HEK293 (cell line): ENCODE measurements around the gene DUS3L.

Experiments
- ATF2 ChIP-seq: fragments of 450-650 bp; formaldehyde crosslinking; IDR thresholded peaks from 2 replicates; pipeline ENCODE4 v1.5.1; 2016; ENCODE audit warnings: missing biosample characterization, missing genetic modification characterization, low read depth
- ELK4 ChIP-seq: IDR thresholded peaks from 2 replicates; pipeline ENCODE4 v1.6.1; 2011; ENCODE audit warnings: mild to moderate bottlenecking, low read depth, low read length, borderline replicate concordance
- GLI2 ChIP-seq: fragments of 450-650 bp; formaldehyde crosslinking; IDR thresholded peaks from 2 replicates; pipeline ENCODE4; 2017; ENCODE audit warnings: missing biosample characterization, missing genetic modification characterization, low read depth, borderline replicate concordance
- GLIS2 ChIP-seq: fragments of 450-650 bp; formaldehyde crosslinking; IDR thresholded peaks from 2 replicates; pipeline ENCODE4 v1.5.1; 2016; ENCODE audit warnings: missing biosample characterization, missing genetic modification characterization
- KLF8 ChIP-seq: fragments of 450-650 bp; formaldehyde crosslinking; IDR thresholded peaks from 2 replicates; pipeline ENCODE4 v1.5.1; 2016; ENCODE audit warnings: missing biosample characterization, missing genetic modification characterization
- KLF9 ChIP-seq: fragments of 450-650 bp; formaldehyde crosslinking; IDR thresholded peaks from 2 replicates; pipeline ENCODE4 v1.5.1; 2016; ENCODE audit warnings: missing biosample characterization, missing genetic modification characterization, low read depth
- SALL2 ChIP-seq: fragments of 450-650 bp; formaldehyde crosslinking; IDR thresholded peaks from 2 replicates; pipeline ENCODE4 v1.5.0; 2017; ENCODE audit warnings: missing biosample characterization, mild to moderate bottlenecking, missing genetic modification characterization, borderline replicate concordance
- TSHZ1 ChIP-seq: fragments of 450-650 bp; formaldehyde crosslinking; IDR thresholded peaks from 2 replicates; pipeline ENCODE4 v1.5.1; 2016; ENCODE audit warnings: missing biosample characterization, missing genetic modification characterization, borderline replicate concordance
- ZNF169 ChIP-seq: fragments of 450-650 bp; formaldehyde crosslinking; IDR thresholded peaks from 2 replicates; pipeline ENCODE4 v1.5.1; 2016; ENCODE audit warnings: missing biosample characterization, missing genetic modification characterization
- ZNF2 ChIP-seq: fragments of 450-650 bp; formaldehyde crosslinking; IDR thresholded peaks from 2 replicates; pipeline ENCODE4 v1.5.1; 2016; ENCODE audit warnings: missing biosample characterization, missing genetic modification characterization
- ZNF223 ChIP-seq: fragments of 450-650 bp; formaldehyde crosslinking; IDR thresholded peaks from 2 replicates; pipeline ENCODE4 v1.5.1; 2016; ENCODE audit warnings: missing biosample characterization, missing genetic modification characterization
- ZNF23 ChIP-seq: fragments of 450-650 bp; formaldehyde crosslinking; IDR thresholded peaks from 2 replicates; pipeline ENCODE4 v1.5.1; 2016; ENCODE audit warnings: missing biosample characterization, missing genetic modification characterization, borderline replicate concordance
- ZNF24 ChIP-seq: fragments of 450-650 bp; formaldehyde crosslinking; IDR thresholded peaks from 2 replicates; pipeline ENCODE4 v1.5.1; 2016; ENCODE audit warnings: missing biosample characterization, missing genetic modification characterization
- ZNF311 ChIP-seq: fragments of 450-650 bp; formaldehyde crosslinking; IDR thresholded peaks from 2 replicates; pipeline ENCODE4 v1.5.1; 2017; ENCODE audit warnings: missing biosample characterization, missing genetic modification characterization, borderline replicate concordance
- ZNF341 ChIP-seq: fragments of 450-650 bp; formaldehyde crosslinking; IDR thresholded peaks from 2 replicates; pipeline ENCODE4; 2016; ENCODE audit warnings: low read depth, missing biosample characterization, missing genetic modification characterization
- ZNF366 ChIP-seq: fragments of 450-650 bp; formaldehyde crosslinking; conservative IDR thresholded peaks from 2 replicates; pipeline ENCODE4 v1.5.1; 2016; ENCODE audit warnings: missing biosample characterization, missing genetic modification characterization
- ZNF404 ChIP-seq: fragments of 450-650 bp; formaldehyde crosslinking; IDR thresholded peaks from 2 replicates; pipeline ENCODE4 v1.5.1; 2017; ENCODE audit warnings: missing biosample characterization, missing genetic modification characterization
- ZNF488 ChIP-seq: fragments of 450-650 bp; formaldehyde crosslinking; IDR thresholded peaks from 2 replicates; pipeline ENCODE4 v1.5.1; 2016; ENCODE audit warnings: missing biosample characterization, missing genetic modification characterization
- ZNF501 ChIP-seq: fragments of 450-650 bp; formaldehyde crosslinking; IDR thresholded peaks from 2 replicates; pipeline ENCODE4 v1.5.1; 2016; ENCODE audit warnings: missing biosample characterization, missing genetic modification characterization
- ZNF521 ChIP-seq: fragments of 450-650 bp; formaldehyde crosslinking; IDR thresholded peaks from 2 replicates; pipeline ENCODE4 v1.5.1; 2017; ENCODE audit warnings: missing biosample characterization, mild to moderate bottlenecking, missing genetic modification characterization
- ZNF529 ChIP-seq: fragments of 450-650 bp; formaldehyde crosslinking; IDR thresholded peaks from 2 replicates; pipeline ENCODE4 v1.5.1; 2017; ENCODE audit warnings: missing genetic modification characterization, missing biosample characterization; ENCODE audit not compliant: insufficient replicate concordance
- ZNF558 ChIP-seq: fragments of 450-650 bp; formaldehyde crosslinking; IDR thresholded peaks from 2 replicates; pipeline ENCODE4 v1.5.1; 2016; ENCODE audit warnings: missing biosample characterization, missing genetic modification characterization
- ZNF561 ChIP-seq: fragments of 450-650 bp; IDR thresholded peaks from 2 replicates; pipeline ENCODE4 v1.5.1; 2018; ENCODE audit warnings: missing biosample characterization, missing genetic modification characterization, borderline replicate concordance
- ZNF610 ChIP-seq: fragments of 450-650 bp; formaldehyde crosslinking; IDR thresholded peaks from 2 replicates; pipeline ENCODE4 v1.5.1; 2016; ENCODE audit warnings: missing biosample characterization, missing genetic modification characterization, borderline replicate concordance
- ZNF629 ChIP-seq: fragments of 450-650 bp; formaldehyde crosslinking; IDR thresholded peaks from 2 replicates; pipeline ENCODE4 v1.5.1; 2017; ENCODE audit warnings: missing biosample characterization, missing genetic modification characterization
- ZNF658 ChIP-seq: fragments of 450-650 bp; formaldehyde crosslinking; IDR thresholded peaks from 2 replicates; pipeline ENCODE4; 2016; ENCODE audit warnings: missing biosample characterization, missing genetic modification characterization
- ZSCAN5A ChIP-seq: fragments of 450-650 bp; formaldehyde crosslinking; IDR thresholded peaks from 2 replicates; pipeline ENCODE4 v1.5.1; 2016; ENCODE audit warnings: missing biosample characterization, missing genetic modification characterization

DUS3L gene

GRCh38 chr19:5827891-5828660 lies 37.1 kb upstream of the DUS3L start (continued):
- TF ChIP-seq ZNF488 (tag by site-specific recombination) (no peak), ZNF561 (peak; percentile 75; the same call in 1 of the 2 replicates), ZNF529 (tag by site-specific recombination) (no peak), GLI2 (no peak), TSHZ1 (no peak), ELK4 (no peak), ZNF311 (tag by site-specific recombination) (no peak), GLIS2 (tag by site-specific recombination) (peak; percentile 74), ZNF169 (tag by site-specific recombination) (0 out of 2 replicates have a peak, but pooled peaks have one; percentile 65), ZNF24 (peak; percentile 89), KLF8 (peak; percentile 91), ZNF23 (no peak), ATF2 (tag by site-specific recombination) (peak; percentile 20; the same call in 1 of the 2 replicates), ZNF2 (peak; percentile 97), ZNF558 (tag by site-specific recombination) (no peak), ZNF658 (tag by site-specific recombination) (no peak), ZSCAN5A (0 out of 2 replicates have a peak, but pooled peaks have one; percentile 52), ZNF629 (tag by site-specific recombination) (peak; percentile 69), ZNF404 (tag by site-specific recombination) (no peak), ZNF521 (no peak), ZNF223 (no peak), ZNF341 (tag by site-specific recombination) (no peak; the same call in 1 of the 2 replicates), SALL2 (tag by site-specific recombination) (no peak), ZNF610 (peak; percentile 64; the same call in 1 of the 2 replicates), ZNF501 (peak; percentile 87), KLF9 (tag by site-specific recombination) (peak; percentile 73), ZNF366 (tag by site-specific recombination) (peak; percentile 34; the same call in 1 of the 2 replicates)
